SU-DHL-6 (cell line): ENCODE data around the gene IRF2.
"Not testable (repeated sequence)": the region's sequence is repeated elsewhere in the genome, so short reads cannot be mapped to it uniquely, and the experiment has no call there.

ENCODE experiments used
- H2AFZ ChIP-seq: fragments of 200-600 bp; sonication (generic); 2 replicates; pipeline ENCODE4 v1.6.1; 2014; ENCODE audit warnings: low read depth, mild to moderate bottlenecking, moderate library complexity, mixed read lengths, antibody characterized with exemption, low read length; ENCODE audit not compliant: severe bottlenecking
- H3F3A ChIP-seq: fragments of 200-600 bp; shearing (Covaris generic); 2 replicates; pipeline ENCODE4 v1.6.0; 2016; ENCODE audit warnings: antibody characterized with exemption, mild to moderate bottlenecking; ENCODE audit not compliant: insufficient read depth
- H3K27ac ChIP-seq: fragments of 200-600 bp; sonication (generic); 2 replicates; pipeline ENCODE4 v1.5.1; 2016; ENCODE audit warnings: low read depth, mild to moderate bottlenecking, low read length, moderate library complexity, mixed read lengths
- H3K27me3 ChIP-seq: fragments of 200-600 bp; sonication (generic), shearing (Covaris generic); 2 replicates; pipeline ENCODE4 v1.6.0; 2014; ENCODE audit warnings: mild to moderate bottlenecking, low read length
- H3K36me3 ChIP-seq: fragments of 200-600 bp; sonication (generic); 2 replicates; pipeline ENCODE4 v1.6.1; 2014; ENCODE audit warnings: mild to moderate bottlenecking, low read length, mixed read lengths
- H3K4me2 ChIP-seq: fragments of 300-600, 200-600 bp; shearing (Covaris generic), sonication (generic); 2 replicates; pipeline ENCODE4 v1.6.0; 2014; ENCODE audit warnings: low read length, low read depth, mild to moderate bottlenecking; ENCODE audit not compliant: poor library complexity, severe bottlenecking
- H3K4me3 ChIP-seq: fragments of 200-600 bp; sonication (generic); 2 replicates; pipeline ENCODE4 v1.5.1; 2014; ENCODE audit warnings: antibody characterized with exemption, low read length, mild to moderate bottlenecking, mixed read lengths; ENCODE audit not compliant: insufficient read depth, poor library complexity, severe bottlenecking
- H3K79me2 ChIP-seq: fragments of 200-600 bp; sonication (generic); 2 replicates; pipeline ENCODE4 v1.6.1; 2014; ENCODE audit warnings: mild to moderate bottlenecking, low read length, moderate library complexity; ENCODE audit not compliant: insufficient read depth
- H3K9ac ChIP-seq: fragments of 200-600 bp; sonication (generic); 2 replicates; pipeline ENCODE4 v1.7.0; 2014; ENCODE audit warnings: mild to moderate bottlenecking, low read length
- H3K9me2 ChIP-seq: fragments of 200-600 bp; sonication (generic); replicated peaks from 2 replicates; pipeline ENCODE4 v1.6.1; 2014; ENCODE audit warnings: low read length; ENCODE audit not compliant: insufficient read depth
- H3K9me3 ChIP-seq: fragments of 200-600 bp; sonication (generic); 2 replicates; pipeline ENCODE4 v1.6.1; 2014; ENCODE audit warnings: low read length, mixed read lengths; ENCODE audit not compliant: insufficient read depth
- H4K20me1 ChIP-seq: fragments of 200-600 bp; sonication (generic); 2 replicates; pipeline ENCODE4 v1.6.1; 2014; ENCODE audit warnings: low read depth, mild to moderate bottlenecking, antibody characterized with exemption, low read length, moderate library complexity, mixed read lengths
- EZH2phosphoT487 ChIP-seq: fragments of 200-600 bp; sonication (generic), shearing (Covaris generic); conservative IDR thresholded peaks from 2 replicates; pipeline ENCODE4 v1.6.1; 2018; ENCODE audit warnings: mild to moderate bottlenecking, antibody characterized with exemption, low read length, moderate library complexity, mixed read lengths
- TF ChIP-seq, protein P1 (sequence below): fragments of 200-600 bp; sonication (generic); IDR thresholded peaks from one replicate; pipeline ENCODE4 v1.5.1; 2017; ENCODE audit warnings: antibody characterized with exemption, mild to moderate bottlenecking, low read length, moderate library complexity; ENCODE audit not compliant: insufficient read depth, poor library complexity, severe bottlenecking

Gene IRF2

DNA sequence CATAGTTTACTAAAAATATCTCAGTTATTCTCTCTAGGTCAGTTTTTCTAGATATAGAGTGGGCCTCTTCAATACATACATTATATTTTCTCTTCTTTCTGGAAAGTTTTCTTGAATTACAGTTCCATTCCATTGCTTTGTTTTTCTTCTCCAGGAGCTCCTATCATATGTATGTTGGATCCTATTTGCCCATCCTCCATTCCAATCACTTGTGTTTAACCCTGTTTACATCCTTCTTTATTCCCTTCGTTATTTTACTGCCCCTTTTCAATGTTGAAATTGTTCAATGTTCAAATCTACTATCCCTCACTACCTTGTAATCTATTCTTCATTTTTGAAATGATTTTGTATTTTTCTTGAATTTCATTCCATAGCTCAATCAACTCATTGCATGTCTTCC, 97.4 kb downstream of the IRF2 start:
- Histone ChIP-seq H3K4me3 (no peak overlapping the region), H4K20me1 (no peaks in the 10 kb centered on the region), H3K27me3 (no peaks in the 10 kb centered on the region), H3K9ac (no peak overlapping the region), H3K9me3 (no peaks in the 10 kb centered on the region), H3F3A (no peaks in the 10 kb centered on the region), H3K4me2 (no peak overlapping the region), H3K9me2 (no peaks in the 10 kb centered on the region), H3K36me3 (no peaks in the 10 kb centered on the region), H3K27ac (no peak overlapping the region), H3K79me2 (no peaks in the 10 kb centered on the region), H2AFZ (no peak overlapping the region)
- TF ChIP-seq, protein P1, sequence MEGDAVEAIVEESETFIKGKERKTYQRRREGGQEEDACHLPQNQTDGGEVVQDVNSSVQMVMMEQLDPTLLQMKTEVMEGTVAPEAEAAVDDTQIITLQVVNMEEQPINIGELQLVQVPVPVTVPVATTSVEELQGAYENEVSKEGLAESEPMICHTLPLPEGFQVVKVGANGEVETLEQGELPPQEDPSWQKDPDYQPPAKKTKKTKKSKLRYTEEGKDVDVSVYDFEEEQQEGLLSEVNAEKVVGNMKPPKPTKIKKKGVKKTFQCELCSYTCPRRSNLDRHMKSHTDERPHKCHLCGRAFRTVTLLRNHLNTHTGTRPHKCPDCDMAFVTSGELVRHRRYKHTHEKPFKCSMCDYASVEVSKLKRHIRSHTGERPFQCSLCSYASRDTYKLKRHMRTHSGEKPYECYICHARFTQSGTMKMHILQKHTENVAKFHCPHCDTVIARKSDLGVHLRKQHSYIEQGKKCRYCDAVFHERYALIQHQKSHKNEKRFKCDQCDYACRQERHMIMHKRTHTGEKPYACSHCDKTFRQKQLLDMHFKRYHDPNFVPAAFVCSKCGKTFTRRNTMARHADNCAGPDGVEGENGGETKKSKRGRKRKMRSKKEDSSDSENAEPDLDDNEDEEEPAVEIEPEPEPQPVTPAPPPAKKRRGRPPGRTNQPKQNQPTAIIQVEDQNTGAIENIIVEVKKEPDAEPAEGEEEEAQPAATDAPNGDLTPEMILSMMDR: no peak
- TF ChIP-seq EZH2phosphoT487: no peak

DNA sequence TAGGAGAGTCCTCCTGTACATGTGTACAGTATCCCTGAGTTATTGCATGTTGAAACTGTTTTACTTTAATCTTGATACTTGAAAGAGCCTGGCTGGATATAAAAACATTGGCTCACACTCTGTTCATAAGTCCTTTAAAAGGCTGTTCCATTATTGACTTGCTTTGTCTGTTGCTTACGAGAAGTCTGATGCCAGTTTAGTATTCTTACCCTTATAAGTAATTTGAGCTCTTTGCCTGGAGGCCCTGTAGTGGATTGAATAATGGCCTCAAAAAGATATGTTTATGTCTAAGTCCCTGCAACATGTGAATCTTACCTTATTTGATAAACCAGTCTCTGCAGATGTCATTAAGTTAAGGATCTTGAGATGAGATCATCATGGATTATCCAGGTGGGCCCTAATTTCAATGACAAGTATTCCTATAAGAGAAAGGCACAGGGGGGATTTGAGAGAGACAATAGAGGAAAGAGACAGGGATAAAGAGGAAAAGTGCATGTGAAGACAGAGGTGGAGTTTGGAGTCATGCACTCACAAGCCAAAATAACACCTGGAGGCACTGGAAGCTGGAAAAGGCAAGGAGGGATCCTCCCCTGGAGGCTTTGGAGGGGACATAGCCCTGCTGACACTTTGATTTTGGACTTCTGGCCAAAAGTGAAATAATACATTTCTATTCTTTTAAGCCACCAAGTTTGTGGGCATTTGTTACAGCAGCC, 98.1 kb downstream of the IRF2 start:
- TF ChIP-seq, protein P1: no peak
- TF ChIP-seq EZH2phosphoT487: no peak
- Histone ChIP-seq H3K4me3 (no peak overlapping the region), H3K27me3 (no peaks in the 10 kb centered on the region), H3K27ac (no peak overlapping the region), H3F3A (no peaks in the 10 kb centered on the region), H3K36me3 (no peaks in the 10 kb centered on the region), H3K9ac (no peak overlapping the region), H3K4me2 (no peak overlapping the region), H3K79me2 (no peaks in the 10 kb centered on the region), H3K9me2 (no peaks in the 10 kb centered on the region), H4K20me1 (no peaks in the 10 kb centered on the region), H3K9me3 (no peaks in the 10 kb centered on the region), H2AFZ (no peak overlapping the region)

DNA sequence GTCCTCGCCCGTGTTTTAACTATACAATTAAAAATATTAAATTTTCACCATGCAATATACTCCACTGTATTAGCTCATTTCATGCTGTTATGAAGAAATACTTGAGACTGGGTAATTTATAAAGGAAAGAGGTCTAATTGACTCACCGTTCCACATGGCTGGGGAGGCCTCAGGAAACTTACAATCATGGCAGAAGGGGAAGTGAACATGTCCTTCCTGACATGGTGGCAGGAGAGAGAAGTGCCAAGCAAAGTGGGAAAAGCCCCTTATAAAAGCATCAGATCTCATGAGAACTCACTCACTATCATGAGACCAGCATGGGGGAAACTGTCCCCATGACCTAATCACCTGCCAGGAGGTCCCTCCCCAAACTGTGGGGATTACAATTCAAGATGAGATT, 98.7 kb downstream of the IRF2 start:
- not testable (repeated sequence) for H3K79me2 ChIP-seq, H3K27ac ChIP-seq, H3K4me2 ChIP-seq, H4K20me1 ChIP-seq, H3K9me3 ChIP-seq, H2AFZ ChIP-seq, H3K9me2 ChIP-seq, H3F3A ChIP-seq, H3K4me3 ChIP-seq, H3K27me3 ChIP-seq, H3K9ac ChIP-seq, H3K36me3 ChIP-seq

DNA sequence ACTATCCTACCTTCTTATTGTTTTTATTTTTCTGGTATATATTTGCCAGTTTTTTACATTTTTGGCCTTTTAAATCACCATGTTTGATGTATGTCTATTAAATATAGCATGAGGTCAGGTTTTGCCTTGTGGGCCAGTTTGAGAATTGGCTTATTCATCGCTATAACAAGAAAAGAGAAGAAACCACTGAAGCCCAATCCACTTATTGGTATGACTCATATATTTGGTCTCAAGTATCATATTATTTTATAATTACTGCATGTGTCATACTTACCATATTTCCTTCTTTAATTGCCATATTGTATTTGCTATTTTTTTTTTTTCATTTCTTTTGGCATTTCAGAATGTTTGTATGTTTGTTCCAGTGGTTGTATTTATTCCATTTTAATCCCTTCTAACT, 99.3 kb downstream of the IRF2 start:
- no peaks in the 10 kb centered on the region for H3K36me3 ChIP-seq
- H3K27ac ChIP-seq: no peak overlapping the region
- no peak overlapping the region for H3K4me2 ChIP-seq
- H3F3A ChIP-seq: no peaks in the 10 kb centered on the region
- H3K9ac ChIP-seq: no peak overlapping the region
- H3K9me3 ChIP-seq: no peaks in the 10 kb centered on the region
- no peaks in the 10 kb centered on the region for H3K27me3 ChIP-seq
- H3K79me2 ChIP-seq: no peaks in the 10 kb centered on the region
- H3K4me3 ChIP-seq: no peak overlapping the region
- H4K20me1 ChIP-seq: no peaks in the 10 kb centered on the region
- H3K9me2 ChIP-seq: no peaks in the 10 kb centered on the region
- TF ChIP-seq, protein P1: no peak
- TF ChIP-seq EZH2phosphoT487: no peak
- H2AFZ ChIP-seq: no peak overlapping the region
